Ishikawa (cell line): ENCODE data around the gene RIC8B.

Experiments
- CEBPB ChIP-seq: IDR thresholded peaks from 2 replicates; pipeline ENCODE4 v1.6.1; 2012
- EGR1 ChIP-seq: IDR thresholded peaks from 2 replicates; pipeline ENCODE4 v1.6.1; 2012
- EP300 ChIP-seq: IDR thresholded peaks from 2 replicates; pipeline ENCODE4 v1.6.1; 2012; ENCODE audit warnings: borderline replicate concordance
- FOXM1 ChIP-seq: IDR thresholded peaks from 2 replicates; pipeline ENCODE4 v1.6.1; 2012; ENCODE audit warnings: low read depth, borderline replicate concordance
- MAX ChIP-seq: IDR thresholded peaks from 2 replicates; pipeline ENCODE4 v1.6.1; 2012
- RAD21 ChIP-seq: IDR thresholded peaks from 2 replicates; pipeline ENCODE4 v1.6.1; 2012; ENCODE audit warnings: low read depth
- REST ChIP-seq: IDR thresholded peaks from 2 replicates; pipeline ENCODE4 v1.6.1; 2012; ENCODE audit warnings: low read depth, mild to moderate bottlenecking
- TAF1 ChIP-seq: IDR thresholded peaks from 2 replicates; pipeline ENCODE4 v1.6.1; 2012; ENCODE audit warnings: low read depth, mild to moderate bottlenecking
- TCF12 ChIP-seq: IDR thresholded peaks from 2 replicates; pipeline ENCODE4 v1.6.1; 2012; ENCODE audit warnings: low read depth
- TEAD4 ChIP-seq: IDR thresholded peaks from 2 replicates; pipeline ENCODE4 v1.6.1; 2012
- USF1 ChIP-seq: IDR thresholded peaks from 2 replicates; pipeline ENCODE4 v1.6.1; 2012
- YY1 ChIP-seq: IDR thresholded peaks from 2 replicates; pipeline ENCODE4 v1.6.1; 2012; ENCODE audit warnings: low read depth
- ZBTB7A ChIP-seq: IDR thresholded peaks from 2 replicates; pipeline ENCODE4 v1.6.1; 2012; ENCODE audit warnings: low read depth

DNA sequence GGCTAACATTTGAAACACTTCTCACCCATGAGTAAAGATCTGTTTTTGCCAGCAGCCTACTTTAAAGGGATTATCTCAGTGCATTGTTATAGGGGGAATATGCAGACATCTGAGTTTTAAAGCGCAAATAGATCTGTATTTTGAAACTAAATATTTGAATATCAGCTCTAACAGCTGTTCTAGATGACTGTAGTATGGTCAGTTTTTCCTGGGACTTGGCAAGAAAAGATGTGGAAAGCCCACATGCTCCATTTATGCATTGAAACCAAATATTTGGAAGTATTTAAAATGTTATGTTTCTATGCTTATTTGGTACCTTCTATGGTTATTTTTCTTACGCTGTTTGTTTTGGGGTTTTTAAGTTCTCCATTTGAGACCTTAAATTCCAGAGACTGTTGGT lies 41.7 kb downstream of the RIC8B start:
- TF ChIP-seq TAF1: no peak
- no peak for TF ChIP-seq FOXM1
- no peak for TF ChIP-seq MAX
- TF ChIP-seq EGR1: no peak
- no peak for TF ChIP-seq ZBTB7A
- TF ChIP-seq TCF12: no peak
- TF ChIP-seq EP300: no peak
- no peak for TF ChIP-seq RAD21
- TF ChIP-seq CEBPB: no peak
- TF ChIP-seq YY1: no peak
- TF ChIP-seq REST: no peak
- no peak for TF ChIP-seq USF1
- TF ChIP-seq TEAD4: no peak
